Activated CD8-positive, alpha-beta memory T cell treated with anti-CD3 and anti-CD28 coated beads, Interleukin-2, amount 10 ng/mL, durations not matched to agents 7 days and 5 days (primary cell): Measurements from ENCODE around the gene FAM193A. TPM values are rescaled to one million over a fixed set of nuclear protein-coding genes. Genes with fewer than 3 reads are reported as not detected.
"Not testable (repeated sequence)": the region's sequence is repeated elsewhere in the genome, so short reads cannot be mapped to it uniquely, and the experiment has no call there.

Source experiments
- ATAC-seq: fragments of 150-1000 bp; cut with Tn5 transposase; one replicate; pipeline ENCODE4 v1.10.0; 2021; ENCODE audit warnings: moderate library complexity
- CTCF ChIA-PET: fragments of 350-600 bp; sonication (Branson Sonifier 250); formaldehyde crosslinking; loops from one replicate; lab custom pipeline; 2021; ENCODE audit warnings: antibody characterized with exemption; lab: Charles Lee
- DNase-seq: peaks from one replicate; pipeline ENCODE4 v3.0.0-alpha.2; 2020
- H3K27ac Mint-ChIP-seq: one replicate; pipeline ENCODE4 v1.8.0; 2021; ENCODE audit warnings: mild to moderate bottlenecking, mixed read lengths
- H3K27me3 Mint-ChIP-seq: one replicate; pipeline ENCODE4 v1.8.0; 2021; ENCODE audit warnings: mixed read lengths
- H3K36me3 Mint-ChIP-seq: one replicate; pipeline ENCODE4 v1.8.0; 2021; ENCODE audit warnings: mild to moderate bottlenecking, mixed read lengths
- H3K4me1 Mint-ChIP-seq: one replicate; pipeline ENCODE4 v1.8.0; 2021; ENCODE audit warnings: mixed read lengths
- H3K4me3 Mint-ChIP-seq: one replicate; pipeline ENCODE4 v1.8.0; 2021; ENCODE audit warnings: mild to moderate bottlenecking, moderate library complexity, mixed read lengths
- H3K9me3 Mint-ChIP-seq: one replicate; pipeline ENCODE4 v1.8.0; 2022; ENCODE audit warnings: low read depth, mixed read lengths
- total RNA-seq, 2 experiments: library from RNA; stranded (reverse); gene quantifications; one replicate each; pipeline ENCODE4 v1.2.3, GENCODE V29; 2021

Gene FAM193A
- total RNA-seq, 2 experiments from 2014 or later = 30.0 to 37.9 TPM

DNA sequence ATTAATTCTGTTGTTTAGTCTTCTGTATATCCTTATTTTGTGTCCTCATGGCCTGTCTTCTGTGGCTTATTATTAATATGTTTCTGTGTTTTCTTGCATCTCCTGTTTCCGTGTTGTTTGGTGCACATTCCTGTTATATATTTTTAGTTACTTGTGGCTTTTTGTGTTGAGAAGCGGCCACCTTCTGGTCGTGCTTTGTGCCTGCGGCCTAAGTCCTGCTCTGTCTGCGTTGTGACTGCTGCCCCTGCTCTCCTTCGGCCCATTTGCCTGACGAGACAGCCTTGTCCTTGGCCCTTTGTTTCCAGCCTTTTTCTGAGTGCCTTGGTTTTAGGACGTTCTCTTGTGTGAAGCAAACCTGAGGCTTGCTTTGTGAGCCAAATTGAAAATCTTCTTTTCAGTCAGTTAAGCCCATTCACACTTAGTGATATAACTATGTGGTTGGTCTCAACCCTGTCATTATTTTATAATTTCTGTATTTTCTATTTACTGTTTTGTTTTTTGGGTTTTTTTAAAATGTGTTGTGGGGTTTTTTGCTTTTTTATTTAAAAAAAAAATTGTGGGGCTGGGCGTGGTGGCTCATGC is 175.9 kb downstream of the FAM193A start:
- no peak overlapping the region for H3K4me3 Mint-ChIP-seq

DNA sequence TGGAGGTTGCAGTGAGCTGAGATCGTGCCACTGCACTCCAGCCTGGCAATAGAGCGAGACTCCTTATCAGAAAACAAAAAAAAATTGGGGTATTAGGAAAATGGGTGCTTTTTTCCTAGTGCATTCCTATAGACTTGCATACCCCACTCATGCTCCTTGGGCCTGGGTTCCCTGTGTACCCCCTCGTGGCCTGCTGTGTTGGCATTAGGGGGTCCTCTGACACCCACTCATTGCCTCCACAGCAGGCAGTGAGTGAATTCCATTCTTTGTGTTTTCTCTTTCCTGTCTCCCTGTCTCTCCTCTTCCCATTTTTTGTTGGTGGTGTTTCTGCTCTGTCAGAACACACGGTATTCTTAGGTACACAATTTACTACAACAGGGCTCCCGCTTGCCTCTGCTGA is 176.9 kb downstream of the FAM193A start:
- Mint-ChIP-seq H3K9me3 (no peaks in the 10 kb centered on the region), H3K4me3 (no peak overlapping the region), H3K27ac (peak overlapping the region; percentile 59), H3K36me3 (peaks cover 22% of the 10 kb centered on the region), H3K4me1 (peaks cover 24% of the 10 kb centered on the region), H3K27me3 (no peaks in the 10 kb centered on the region)
- CTCF ChIA-PET = interaction anchor here (1.1 to 1.2 kb wide), 4 partner anchors 12 to 272 kb away, joined by 3 to 4 read pairs (median 3); no protein-coding TSS in a partner anchor
- no peak for ATAC-seq
- no peak for DNase-seq

More for the DNA sequence above, 175.9 kb downstream of the FAM193A start:
- H3K27me3 Mint-ChIP-seq = no peaks in the 10 kb centered on the region
- peak; percentile 20 for ATAC-seq
- no peak for DNase-seq
- H3K36me3 Mint-ChIP-seq = peaks cover 16% of the 10 kb centered on the region
- H3K27ac Mint-ChIP-seq = peak overlapping the region; percentile 49
- H3K4me1 Mint-ChIP-seq = peaks cover 24% of the 10 kb centered on the region
- CTCF ChIA-PET = interaction anchor here (1.2 kb wide), 1 partner anchor 43 kb away, joined by 4 read pairs; no protein-coding TSS in a partner anchor
- no peaks in the 10 kb centered on the region for H3K9me3 Mint-ChIP-seq

DNA sequence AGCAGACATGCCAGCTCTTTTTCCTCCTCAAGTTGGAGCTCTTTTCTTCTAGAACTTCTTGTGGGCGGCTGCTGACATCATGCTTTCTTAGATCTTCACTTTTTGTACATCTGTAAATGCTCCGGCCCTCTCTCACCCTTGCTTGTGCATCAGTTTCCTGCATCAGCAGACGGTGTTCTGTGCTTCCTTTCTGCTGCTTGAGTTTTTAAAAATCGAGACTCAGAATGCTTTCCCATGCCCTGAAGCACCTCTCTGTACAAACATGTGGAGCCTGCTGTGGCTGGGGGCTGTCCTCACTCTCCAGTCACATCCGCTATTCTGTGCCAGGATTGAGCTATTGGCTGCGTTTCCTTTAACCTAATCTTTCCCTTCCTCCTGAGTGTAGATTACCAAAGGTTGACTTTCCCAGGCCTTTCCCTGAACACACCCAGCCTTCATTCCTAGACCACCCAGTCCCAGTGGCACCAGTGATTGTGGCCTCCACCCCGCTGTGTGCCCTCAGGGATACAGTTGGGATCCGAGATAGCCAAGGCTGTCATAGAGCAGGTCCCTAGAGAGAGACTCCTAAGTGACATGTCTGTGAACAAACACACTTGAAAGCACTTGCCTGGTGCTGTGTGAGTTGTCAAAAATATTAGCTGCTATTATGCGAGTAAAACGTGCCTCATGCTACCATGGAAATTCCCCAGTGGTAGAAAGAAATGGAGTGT is 177.8 kb downstream of the FAM193A start:
- H3K27me3 Mint-ChIP-seq = no peaks in the 10 kb centered on the region
- peaks cover 24% of the 10 kb centered on the region for H3K4me1 Mint-ChIP-seq
- ATAC-seq (peak; percentile 72), DNase-seq (peak; percentile 50)
- peak overlapping the region; percentile 63 for H3K27ac Mint-ChIP-seq
- H3K9me3 Mint-ChIP-seq = no peaks in the 10 kb centered on the region
- H3K4me3 Mint-ChIP-seq = no peak overlapping the region
- H3K36me3 Mint-ChIP-seq = peaks cover 29% of the 10 kb centered on the region
- CTCF ChIA-PET = interaction anchor here (0.6 to 1.2 kb wide), 5 partner anchors 13 to 510 kb away, joined by 3 read pairs; no protein-coding TSS in a partner anchor

DNA sequence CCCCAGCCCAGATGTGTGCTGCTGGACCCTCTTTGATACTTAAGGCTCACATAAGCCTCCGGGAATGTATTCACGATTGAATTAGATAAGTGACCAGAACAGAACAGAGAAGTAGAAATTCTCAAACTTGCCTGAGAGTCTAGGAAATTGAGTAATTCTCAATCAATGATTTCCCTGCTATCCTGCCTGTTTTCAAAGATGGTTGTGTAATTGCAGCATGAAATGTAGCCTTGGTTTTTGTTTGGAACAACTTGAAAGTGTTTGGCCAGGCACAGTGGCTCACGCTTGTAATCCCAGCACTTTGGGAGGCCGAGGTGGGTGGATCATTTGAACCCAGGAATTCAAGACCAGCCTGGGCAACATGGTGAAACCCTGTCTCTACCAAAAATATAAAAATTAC is 178.5 kb downstream of the FAM193A start:
- H3K36me3 Mint-ChIP-seq = peaks cover 29% of the 10 kb centered on the region
- ATAC-seq = no peak
- no peaks in the 10 kb centered on the region for H3K9me3 Mint-ChIP-seq
- DNase-seq = no peak
- no peaks in the 10 kb centered on the region for H3K27me3 Mint-ChIP-seq
- H3K4me1 Mint-ChIP-seq = peaks cover 24% of the 10 kb centered on the region
- CTCF ChIA-PET = interaction anchor here (0.6 kb wide), 1 partner anchor 511 kb away, joined by 3 read pairs; no protein-coding TSS in a partner anchor
- H3K27ac Mint-ChIP-seq = no peak overlapping the region
- H3K4me3 Mint-ChIP-seq = no peak overlapping the region

DNA sequence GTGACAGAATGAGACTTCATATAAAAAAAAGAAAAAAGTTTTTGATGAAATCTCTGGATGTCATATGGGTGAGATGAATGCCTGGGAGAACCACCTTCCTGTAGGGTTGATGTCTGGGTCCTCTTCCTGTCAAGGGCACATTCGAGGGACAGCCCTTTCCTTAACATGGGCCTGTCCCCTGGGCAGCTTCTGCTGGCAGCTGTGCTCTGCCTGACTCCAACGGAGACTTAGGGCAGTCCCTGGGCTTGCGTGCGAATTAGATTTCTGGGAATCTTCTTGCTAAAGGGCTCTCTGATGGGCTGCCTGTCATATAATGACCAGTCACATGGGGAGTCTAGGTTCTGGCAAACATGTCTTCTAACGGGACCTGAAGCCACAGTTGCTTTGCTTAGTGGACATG is 179.0 kb downstream of the FAM193A start:
- Mint-ChIP-seq H3K9me3 (no peaks in the 10 kb centered on the region), H3K27ac (no peak overlapping the region), H3K4me1 (peaks cover 24% of the 10 kb centered on the region), H3K36me3 (peaks cover 29% of the 10 kb centered on the region), H3K27me3 (no peaks in the 10 kb centered on the region), H3K4me3 (no peak overlapping the region)
- no peak for DNase-seq
- ATAC-seq = no peak
- CTCF ChIA-PET = no interaction called here

DNA sequence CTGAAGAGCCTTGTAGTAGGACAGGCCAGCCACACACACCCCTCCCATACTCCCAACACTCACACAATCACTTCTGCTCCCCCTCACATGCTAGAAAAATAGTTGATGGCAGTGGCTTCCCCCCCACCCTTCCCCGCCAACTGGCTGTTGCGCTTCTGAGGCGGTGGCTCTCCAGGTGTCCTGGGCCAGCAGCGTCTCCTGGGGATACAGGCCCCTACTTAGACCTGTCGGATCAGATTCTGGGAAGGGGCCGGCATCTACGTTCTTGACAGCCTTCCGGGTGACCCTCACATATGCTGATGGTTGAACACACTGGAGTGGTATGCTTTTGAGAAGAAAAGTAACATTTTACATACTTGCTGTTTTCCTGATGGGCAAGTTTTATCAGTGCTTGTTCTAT is 179.8 kb downstream of the FAM193A start:
- ATAC-seq (no peak), DNase-seq (no peak)
- Mint-ChIP-seq H3K4me3 (no peak overlapping the region), H3K4me1 (peaks cover 24% of the 10 kb centered on the region), H3K27me3 (no peaks in the 10 kb centered on the region), H3K9me3 (no peaks in the 10 kb centered on the region), H3K36me3 (peaks cover 32% of the 10 kb centered on the region), H3K27ac (no peak overlapping the region)
- CTCF ChIA-PET = no interaction called here

DNA sequence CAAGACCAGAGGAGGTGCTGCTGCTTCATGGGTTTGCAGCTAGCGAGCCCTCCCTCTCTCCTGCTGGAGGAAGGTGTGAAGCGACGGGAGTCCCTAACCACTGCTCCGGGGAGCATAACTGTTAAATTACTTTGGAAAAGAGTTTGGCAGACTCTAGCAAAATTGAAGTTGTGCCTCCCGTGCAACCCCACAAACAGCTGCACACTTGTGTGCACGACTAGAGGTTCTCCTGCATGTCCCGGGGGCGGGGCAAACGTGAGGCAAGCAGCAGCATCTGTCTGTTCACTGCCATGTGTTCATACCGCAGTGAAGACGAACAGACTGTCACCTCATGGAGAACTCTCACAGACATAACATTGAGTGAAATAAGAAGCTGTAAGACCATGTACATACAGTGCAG is 185.1 kb downstream of the FAM193A start:
- Mint-ChIP-seq H3K27me3 (no peaks in the 10 kb centered on the region), H3K4me1 (peaks cover 8% of the 10 kb centered on the region), H3K36me3 (peaks cover 19% of the 10 kb centered on the region), H3K9me3 (no peaks in the 10 kb centered on the region), H3K4me3 (no peak overlapping the region), H3K27ac (no peak overlapping the region)
- CTCF ChIA-PET = no interaction called here
- ATAC-seq (no peak), DNase-seq (no peak)

DNA sequence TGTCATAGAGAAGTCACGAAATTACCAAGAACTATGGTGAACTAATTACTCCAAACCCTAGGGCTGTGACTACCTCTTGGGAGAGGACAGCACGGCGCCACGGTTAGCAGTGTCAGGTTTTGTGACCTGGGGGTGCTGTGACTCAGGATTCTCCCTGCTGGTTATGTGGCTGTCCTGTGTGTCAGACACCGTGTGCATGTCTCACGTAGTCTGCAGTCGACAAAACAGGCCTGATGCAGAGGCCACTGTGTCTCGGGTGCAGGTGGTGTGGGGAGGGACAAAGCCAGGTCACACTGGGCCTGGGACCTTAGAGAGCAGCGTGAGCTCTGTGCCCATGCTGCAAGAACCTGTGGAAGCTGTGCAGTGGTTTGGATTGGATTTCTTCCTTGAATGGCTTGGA is 185.6 kb downstream of the FAM193A start:
- no peak for DNase-seq
- no peaks in the 10 kb centered on the region for H3K27me3 Mint-ChIP-seq
- H3K4me1 Mint-ChIP-seq = peaks cover 8% of the 10 kb centered on the region
- ATAC-seq = no peak
- no peaks in the 10 kb centered on the region for H3K9me3 Mint-ChIP-seq
- peaks cover 19% of the 10 kb centered on the region for H3K36me3 Mint-ChIP-seq
- CTCF ChIA-PET = no interaction called here
- H3K27ac Mint-ChIP-seq = no peak overlapping the region
- H3K4me3 Mint-ChIP-seq = no peak overlapping the region

DNA sequence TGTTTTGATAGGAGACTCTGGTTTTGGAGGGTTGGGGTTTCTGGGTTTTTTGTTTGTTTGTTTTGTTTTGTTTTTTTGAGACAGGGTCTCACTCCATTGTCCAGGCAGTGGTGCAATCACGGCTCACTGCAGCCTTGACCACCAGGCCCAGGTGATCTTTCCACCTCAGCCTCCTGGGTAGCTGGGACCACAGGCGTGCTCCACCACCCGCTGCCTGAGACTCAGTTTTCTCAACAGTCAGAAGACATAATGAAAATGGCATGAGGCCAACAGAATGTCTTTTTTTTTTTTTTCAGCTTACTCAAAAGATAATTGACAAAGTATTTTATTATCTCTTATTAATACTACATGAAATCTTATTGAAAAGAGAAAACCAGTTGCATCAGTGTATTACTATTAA is 187.3 kb downstream of the FAM193A start:
- CTCF ChIA-PET = interaction anchor here (0.9 kb wide), 1 partner anchor 22 kb away, joined by 3 read pairs; no protein-coding TSS in a partner anchor
- ATAC-seq = no peak
- Mint-ChIP-seq H3K9me3 (no peaks in the 10 kb centered on the region), H3K27me3 (no peaks in the 10 kb centered on the region), H3K4me3 (no peak overlapping the region), H3K4me1 (peaks cover 8% of the 10 kb centered on the region), H3K27ac (no peak overlapping the region), H3K36me3 (peaks cover 11% of the 10 kb centered on the region)
- DNase-seq = no peak

DNA sequence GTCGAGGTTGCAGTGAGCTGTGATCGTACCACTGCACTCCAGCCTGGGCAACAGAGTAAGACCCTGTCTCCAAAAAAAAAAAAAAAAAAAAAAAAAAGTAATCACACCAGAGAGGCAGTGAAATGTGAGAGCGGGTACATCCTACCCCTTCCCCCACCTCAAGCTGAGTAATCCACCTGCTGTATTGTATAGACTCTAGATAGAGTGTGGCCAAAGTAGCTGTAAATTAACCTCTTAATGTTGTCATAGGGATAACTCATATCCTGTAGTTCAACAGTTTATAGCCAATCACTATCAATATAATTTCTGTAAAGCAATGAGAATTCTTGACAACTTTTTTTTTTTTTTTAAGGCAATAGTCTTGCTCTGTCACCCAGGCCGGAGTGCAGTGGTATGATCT is 188.9 kb downstream of the FAM193A start:
- Mint-ChIP-seq H3K4me3 (no peak overlapping the region), H3K36me3 (peaks cover 11% of the 10 kb centered on the region), H3K27ac (no peak overlapping the region), H3K9me3 (no peaks in the 10 kb centered on the region), H3K27me3 (no peaks in the 10 kb centered on the region), H3K4me1 (peaks cover 8% of the 10 kb centered on the region)
- ATAC-seq = no peak
- DNase-seq = no peak
- CTCF ChIA-PET = no interaction called here

DNA sequence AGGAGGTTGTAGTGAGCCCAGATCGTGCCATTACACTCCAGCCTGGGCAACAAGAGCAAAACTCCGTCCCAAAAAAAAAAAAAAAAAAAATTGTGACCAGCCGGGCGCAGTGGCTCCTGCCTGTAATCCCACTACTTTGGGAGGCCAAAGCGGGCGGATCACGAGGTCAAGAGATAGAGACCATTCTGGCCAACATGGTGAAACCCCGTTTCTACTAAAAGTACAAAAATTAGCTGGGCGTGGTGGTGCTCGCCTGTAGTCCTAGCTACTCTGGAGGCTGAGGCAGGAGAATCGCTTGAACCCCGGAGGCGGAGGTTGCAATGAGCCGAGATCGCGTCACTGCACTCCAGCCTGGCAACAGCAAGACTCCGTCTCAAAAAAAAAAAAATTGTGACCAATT is 190.4 kb downstream of the FAM193A start:
- H3K4me1 Mint-ChIP-seq, ATAC-seq, DNase-seq, H3K9me3 Mint-ChIP-seq, H3K27me3 Mint-ChIP-seq, H3K4me3 Mint-ChIP-seq, H3K27ac Mint-ChIP-seq, H3K36me3 Mint-ChIP-seq: not testable (repeated sequence)
- CTCF ChIA-PET = interaction anchor here (1.1 kb wide), 1 partner anchor 144 kb away, joined by 3 read pairs; no protein-coding TSS in a partner anchor

DNA sequence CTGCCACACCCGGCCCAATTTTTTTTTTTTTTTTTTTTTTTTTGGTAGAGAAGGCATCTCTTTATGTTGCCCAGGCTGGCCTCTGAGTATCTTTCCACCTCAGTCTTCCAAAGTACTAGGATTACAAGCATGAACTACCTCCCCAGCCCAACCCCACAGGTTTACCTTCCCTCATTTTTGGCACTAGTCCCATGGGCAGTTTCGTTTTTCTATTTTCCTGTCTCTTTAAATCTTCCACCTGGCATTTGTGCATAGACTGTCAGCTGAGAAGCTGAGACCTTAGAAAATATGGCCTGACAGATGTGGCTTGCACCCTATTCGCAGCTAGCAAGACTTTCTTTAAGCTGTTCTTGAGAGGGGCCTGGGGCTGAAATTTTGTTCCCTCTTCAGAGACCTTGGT is 191.8 kb downstream of the FAM193A start:
- Mint-ChIP-seq H3K36me3 (peaks cover 16% of the 10 kb centered on the region), H3K4me1 (peaks cover 8% of the 10 kb centered on the region)
- CTCF ChIA-PET = interaction anchor here (0.6 to 1.1 kb wide), 2 partner anchors 94 to 143 kb away, joined by 3 read pairs; no protein-coding TSS in a partner anchor

DNA sequence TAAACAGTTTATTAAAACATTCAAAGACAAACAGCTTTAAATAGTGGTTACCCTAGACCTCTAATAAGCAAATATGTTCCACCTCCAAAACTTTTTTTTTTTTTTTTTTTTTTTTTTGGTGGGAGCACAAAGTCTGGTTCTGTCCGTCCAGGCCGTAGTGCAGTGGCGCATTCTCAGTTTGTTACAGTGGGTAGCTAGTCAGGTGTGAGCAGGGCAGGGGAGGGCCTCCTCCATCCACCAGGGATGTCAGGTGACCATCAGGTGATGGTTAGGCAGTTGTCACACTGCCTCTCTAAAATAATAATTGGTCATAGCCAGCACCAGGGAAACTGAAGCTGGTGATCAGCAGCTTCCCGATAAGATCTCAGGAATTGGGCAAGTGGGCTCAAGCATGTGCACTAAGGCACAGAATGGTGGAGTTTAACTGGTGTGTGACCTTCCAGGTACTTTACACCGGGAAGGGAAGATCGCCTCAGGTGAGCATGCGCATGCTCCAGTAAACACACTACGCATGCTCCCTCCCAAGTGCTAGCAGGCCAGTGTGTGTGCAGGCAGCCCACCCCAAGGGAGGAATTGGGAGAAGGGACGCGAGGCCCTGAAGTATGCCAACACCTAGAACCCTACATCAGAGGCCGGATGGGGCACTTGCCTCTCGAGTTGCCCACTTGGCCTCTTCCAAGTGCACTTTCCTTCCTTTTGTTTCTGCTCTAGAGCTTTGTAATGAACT is 192.5 kb downstream of the FAM193A start:
- Mint-ChIP-seq H3K27ac (no peak overlapping the region), H3K4me3 (no peak overlapping the region), H3K27me3 (no peaks in the 10 kb centered on the region), H3K4me1 (peaks cover 7% of the 10 kb centered on the region), H3K36me3 (peaks cover 19% of the 10 kb centered on the region), H3K9me3 (no peaks in the 10 kb centered on the region)
- no peak for ATAC-seq
- CTCF ChIA-PET = interaction anchor here (0.6 to 1.4 kb wide), 2 partner anchors 13 to 93 kb away, joined by 3 read pairs; no protein-coding TSS in a partner anchor
- no peak for DNase-seq

More for the DNA sequence above, 191.8 kb downstream of the FAM193A start:
- Mint-ChIP-seq H3K9me3 (no peaks in the 10 kb centered on the region), H3K4me3 (no peak overlapping the region), H3K27me3 (no peaks in the 10 kb centered on the region), H3K27ac (no peak overlapping the region)
- no peak for ATAC-seq
- no peak for DNase-seq
